K562 (cell line): ENCODE measurements around the gene OPRL1. TPM values are rescaled to one million over a fixed set of nuclear protein-coding genes. Genes with fewer than 3 reads are reported as not detected.

Experiments used
- DACH1 ChIP-seq: fragments of 450-650 bp; IDR thresholded peaks from 2 replicates; pipeline ENCODE4 v1.6.1; 2018; ENCODE audit not compliant: partially characterized antibody
- KDM1A ChIP-seq, 2 experiments: fragments of 450-650 bp; IDR thresholded peaks; 2 replicates each; pipeline ENCODE4 v1.6.1; 2016; ENCODE audit warnings: mild to moderate bottlenecking in 2 of 2
- MED1 ChIP-seq: sonication (generic); formaldehyde crosslinking; IDR thresholded peaks from 2 replicates; pipeline ENCODE4 v1.8.1; 2023; ENCODE audit warnings: missing genetic modification reagents, borderline replicate concordance
- NCOA1 ChIP-seq: fragments of 450-650 bp; IDR thresholded peaks from 2 replicates; pipeline ENCODE4 v1.6.1; 2016; ENCODE audit warnings: low read depth
- NR2C1 ChIP-seq, 2 experiments: fragments of 450-650 bp; IDR thresholded peaks; 2 replicates each; pipeline ENCODE4 v1.6.1; 2017; ENCODE audit warnings: mild to moderate bottlenecking in 2 of 2, antibody characterized with exemption in 1 of 2, inconsistent platforms in 1 of 2, missing compliant biosample characterization in 1 of 2, missing genetic modification characterization in 1 of 2
- NR4A1 ChIP-seq, 2 experiments: fragments of 250-450 bp in 1 of 2; fragments of 450-650 bp in 1 of 2; sonication (Bioruptor Pico) in 1 of 2; IDR thresholded peaks; 2 replicates each; pipeline versions ENCODE4 v1.4.0 to v1.6.1; 2016 to 2020; ENCODE audit warnings: mild to moderate bottlenecking in 2 of 2, missing compliant biosample characterization in 1 of 2, missing genetic modification characterization in 1 of 2, moderate library complexity in 1 of 2
- SMARCE1 ChIP-seq: fragments of 450-650 bp; IDR thresholded peaks from 2 replicates; pipeline ENCODE4 v1.7.1; 2016; ENCODE audit warnings: mild to moderate bottlenecking
- XRCC3 ChIP-seq: fragments of 450-650 bp; IDR thresholded peaks from 2 replicates; pipeline ENCODE4 v1.6.1; 2017; ENCODE audit warnings: mild to moderate bottlenecking, moderate library complexity
- ZFP36 ChIP-seq: fragments of 150-350 bp; IDR thresholded peaks from 2 replicates; pipeline ENCODE4 v1.6.1; 2018; ENCODE audit warnings: low read length, low read depth; ENCODE audit not compliant: partially characterized antibody
- ZNF507 ChIP-seq: conservative IDR thresholded peaks from 2 replicates; pipeline ENCODE4 v1.6.1; 2017; ENCODE audit warnings: missing genetic modification characterization, missing compliant biosample characterization
- ZNF696 ChIP-seq: fragments of 250-450 bp; sonication (Bioruptor Pico); conservative IDR thresholded peaks from 2 replicates; pipeline ENCODE4 v1.4.0; 2020; ENCODE audit warnings: mild to moderate bottlenecking, moderate library complexity
- polyA plus RNA-seq, 8 experiments: library from polyadenylated mRNA; depleted of rRNA in 4 of 8; stranded (reverse) in 5 of 8; unstranded in 3 of 8; fragments of >200 nt; fragmentation: Nextera tagmentation in 2 of 8; fragmentation: Illumina TruSeq in 1 of 8; extraction: Ambion mirVana in 2 of 8; extraction: Trizol in 1 of 8; gene quantifications; 2 replicates each; pipeline versions ENCODE4 v1.2.1 to v1.2.3, GENCODE V29; 2011 to 2014; ENCODE audit warnings: inconsistent platforms in 1 of 8, missing spikeins in 1 of 8
- total RNA-seq, 7 experiments: library from RNA; depleted of rRNA in 6 of 7; stranded (reverse); fragments of >200 nt in 6 of 7; fragmentation: Illumina TruSeq in 2 of 7; extraction: Trizol in 2 of 7; gene quantifications; 2 replicates each; pipeline versions ENCODE4 v1.2.1 to v1.2.3, GENCODE V29; 2011 to 2021; ENCODE audit warnings: low replicate concordance in 1 of 7
- TF ChIP-seq, protein P1 (sequence below), 2 experiments: fragments of 450-650 bp; IDR thresholded peaks; 2 replicates each; pipeline ENCODE4 v1.6.1; 2016; ENCODE audit warnings: mild to moderate bottlenecking in 2 of 2, borderline replicate concordance in 1 of 2, low read depth in 1 of 2, moderate library complexity in 1 of 2
- TF ChIP-seq, protein P2 (sequence below): fragments of 250-450 bp; sonication (Bioruptor Pico); IDR thresholded peaks from 2 replicates; pipeline ENCODE4 v1.8.0; 2022; ENCODE audit warnings: inconsistent platforms
- TF ChIP-seq, protein P3 (sequence below): sonication (generic); formaldehyde crosslinking; IDR thresholded peaks from 2 replicates; pipeline ENCODE4 v1.5.0; 2020; ENCODE audit warnings: missing genetic modification reagents

OPRL1 gene
- total and polyA plus RNA-seq, 9 of the 15 experiments (the other 6 are each of a cell fraction or from before 2014, with no cell fraction given), result 0.06 to 0.33 (median 0.11) TPM; not detected in 2

DNA sequence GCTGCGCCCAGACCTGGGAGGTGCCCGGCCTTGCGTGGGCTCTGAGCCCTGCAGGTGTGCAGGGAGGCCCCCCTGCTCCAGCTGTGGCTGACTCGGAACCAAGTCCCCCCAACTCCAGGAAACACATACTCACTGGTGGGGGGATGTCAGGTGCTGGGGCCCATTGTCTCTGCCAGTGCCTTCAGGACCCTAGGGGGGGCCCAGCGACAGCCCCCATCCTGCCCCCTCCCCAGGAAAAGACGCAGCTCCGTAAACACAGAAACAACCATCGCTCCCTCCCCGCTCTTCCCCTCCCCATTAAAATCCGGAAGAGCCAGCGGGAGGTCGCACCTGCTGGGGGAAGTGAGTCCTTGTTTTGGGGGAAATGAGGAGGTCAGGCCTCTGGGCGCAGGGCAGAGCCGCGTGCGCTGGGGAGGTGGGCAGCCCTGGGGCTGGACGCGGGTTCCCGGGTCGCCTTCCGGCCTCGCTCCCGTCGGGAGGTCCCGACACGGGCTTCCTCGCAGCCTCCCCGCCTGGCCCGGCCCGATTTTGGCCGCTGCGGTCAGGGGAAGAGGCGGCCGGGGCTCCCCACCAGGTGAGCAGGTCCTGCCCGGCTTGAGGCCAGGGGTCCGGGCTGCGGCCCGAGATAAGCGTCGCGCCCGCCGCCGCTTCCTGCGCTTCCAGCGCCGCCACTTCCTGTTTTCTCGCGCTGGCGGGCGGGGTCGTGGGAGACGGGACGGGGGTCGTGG is 37.7 kb upstream of the OPRL1 start (continued):
- TF ChIP-seq, protein P1, sequence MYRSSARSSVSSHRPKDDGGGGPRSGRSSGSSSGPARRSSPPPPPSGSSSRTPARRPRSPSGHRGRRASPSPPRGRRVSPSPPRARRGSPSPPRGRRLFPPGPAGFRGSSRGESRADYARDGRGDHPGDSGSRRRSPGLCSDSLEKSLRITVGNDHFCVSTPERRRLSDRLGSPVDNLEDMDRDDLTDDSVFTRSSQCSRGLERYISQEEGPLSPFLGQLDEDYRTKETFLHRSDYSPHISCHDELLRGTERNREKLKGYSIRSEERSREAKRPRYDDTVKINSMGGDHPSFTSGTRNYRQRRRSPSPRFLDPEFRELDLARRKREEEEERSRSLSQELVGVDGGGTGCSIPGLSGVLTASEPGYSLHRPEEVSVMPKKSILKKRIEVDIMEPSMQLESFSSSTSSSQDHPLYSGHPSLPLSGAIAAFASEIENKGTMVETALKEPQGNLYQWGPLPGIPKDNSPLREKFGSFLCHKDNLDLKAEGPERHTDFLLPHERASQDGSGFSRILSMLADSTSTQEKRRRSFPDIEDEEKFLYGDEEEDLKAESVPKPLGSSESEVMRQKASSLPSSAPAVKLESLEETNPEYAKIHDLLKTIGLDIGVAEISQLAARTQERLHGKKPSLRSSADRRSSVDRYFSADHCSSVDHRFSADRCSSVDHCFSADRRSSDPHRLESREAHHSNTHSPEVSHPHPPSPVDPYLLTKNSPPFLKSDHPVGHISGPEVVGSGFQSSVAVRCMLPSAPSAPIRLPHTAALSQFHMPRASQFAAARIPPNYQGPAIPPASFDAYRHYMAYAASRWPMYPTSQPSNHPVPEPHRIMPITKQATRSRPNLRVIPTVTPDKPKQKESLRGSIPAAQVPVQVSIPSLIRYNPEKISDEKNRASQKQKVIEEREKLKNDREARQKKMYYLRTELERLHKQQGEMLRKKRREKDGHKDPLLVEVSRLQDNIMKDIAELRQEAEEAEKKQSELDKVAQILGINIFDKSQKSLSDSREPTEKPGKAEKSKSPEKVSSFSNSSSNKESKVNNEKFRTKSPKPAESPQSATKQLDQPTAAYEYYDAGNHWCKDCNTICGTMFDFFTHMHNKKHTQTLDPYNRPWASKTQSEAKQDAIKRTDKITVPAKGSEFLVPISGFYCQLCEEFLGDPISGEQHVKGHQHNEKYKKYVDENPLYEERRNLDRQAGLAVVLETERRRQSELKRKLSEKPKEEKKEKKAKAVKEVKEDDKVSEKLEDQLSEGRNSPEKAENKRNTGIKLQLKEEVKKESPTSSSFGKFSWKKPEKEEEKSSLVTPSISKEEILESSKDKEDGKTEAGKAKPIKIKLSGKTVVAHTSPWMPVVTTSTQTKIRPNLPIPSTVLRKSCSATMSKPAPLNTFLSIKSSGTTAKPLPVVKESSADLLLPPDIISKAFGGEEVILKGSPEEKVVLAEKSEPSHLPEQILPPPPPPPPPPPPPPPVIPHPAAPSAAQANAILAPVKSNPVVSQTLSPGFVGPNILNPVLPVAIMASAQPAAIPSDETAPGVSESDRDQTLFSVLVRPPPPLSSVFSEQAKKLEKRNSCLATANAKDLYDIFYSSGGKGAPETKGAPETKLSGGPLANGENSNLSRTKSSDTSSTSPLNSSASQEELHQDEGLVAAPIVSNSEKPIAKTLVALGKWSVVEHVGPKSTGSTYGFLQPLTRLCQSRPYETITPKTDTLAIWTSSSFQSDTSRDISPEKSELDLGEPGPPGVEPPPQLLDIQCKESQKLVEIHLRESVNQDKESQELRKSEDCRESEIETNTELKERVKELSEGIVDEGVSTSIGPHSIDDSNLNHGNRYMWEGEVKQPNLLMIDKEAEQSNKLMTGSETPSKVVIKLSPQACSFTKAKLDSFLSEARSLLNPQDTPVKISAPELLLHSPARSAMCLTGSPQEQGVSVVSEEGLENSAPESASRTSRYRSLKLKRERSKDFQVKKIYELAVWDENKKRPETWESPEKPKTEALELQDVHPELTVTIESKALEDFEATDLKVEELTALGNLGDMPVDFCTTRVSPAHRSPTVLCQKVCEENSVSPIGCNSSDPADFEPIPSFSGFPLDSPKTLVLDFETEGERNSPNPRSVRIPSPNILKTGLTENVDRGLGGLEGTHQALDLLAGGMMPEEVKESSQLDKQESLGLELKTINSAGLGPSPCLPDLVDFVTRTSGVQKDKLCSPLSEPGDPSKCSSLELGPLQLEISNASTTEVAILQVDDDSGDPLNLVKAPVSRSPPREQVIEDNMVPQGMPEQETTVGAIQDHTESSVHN (IDR thresholded peaks at IDR 0.05; ENCODE audit: borderline replicate concordance in 1 of 2, low read depth in 1 of 2), result no peak
- no peak for TF ChIP-seq ZNF507 (tag)
- TF ChIP-seq NR2C1 (IDR thresholded peaks at IDR 0.05), result no peak
- TF ChIP-seq NR2C1 (tag; IDR thresholded peaks at IDR 0.05), result no peak
- TF ChIP-seq MED1, result no peak
- TF ChIP-seq ZNF696 (CRISPR knock-in tag), result no peak
- TF ChIP-seq, protein P2, sequence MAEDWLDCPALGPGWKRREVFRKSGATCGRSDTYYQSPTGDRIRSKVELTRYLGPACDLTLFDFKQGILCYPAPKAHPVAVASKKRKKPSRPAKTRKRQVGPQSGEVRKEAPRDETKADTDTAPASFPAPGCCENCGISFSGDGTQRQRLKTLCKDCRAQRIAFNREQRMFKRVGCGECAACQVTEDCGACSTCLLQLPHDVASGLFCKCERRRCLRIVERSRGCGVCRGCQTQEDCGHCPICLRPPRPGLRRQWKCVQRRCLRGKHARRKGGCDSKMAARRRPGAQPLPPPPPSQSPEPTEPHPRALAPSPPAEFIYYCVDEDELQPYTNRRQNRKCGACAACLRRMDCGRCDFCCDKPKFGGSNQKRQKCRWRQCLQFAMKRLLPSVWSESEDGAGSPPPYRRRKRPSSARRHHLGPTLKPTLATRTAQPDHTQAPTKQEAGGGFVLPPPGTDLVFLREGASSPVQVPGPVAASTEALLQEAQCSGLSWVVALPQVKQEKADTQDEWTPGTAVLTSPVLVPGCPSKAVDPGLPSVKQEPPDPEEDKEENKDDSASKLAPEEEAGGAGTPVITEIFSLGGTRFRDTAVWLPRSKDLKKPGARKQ (CRISPR knock-in tag), result no peak
- TF ChIP-seq NR4A1 (CRISPR knock-in tag; IDR thresholded peaks at IDR 0.05), result no peak
- no peak for TF ChIP-seq NR4A1 (tag; IDR thresholded peaks at IDR 0.05)
- 0 out of 2 replicates have a peak, but pooled peaks have one; percentile 49 for TF ChIP-seq SMARCE1
- TF ChIP-seq KDM1A (IDR thresholded peaks at IDR 0.05), result peak; percentile 48 to 72; a peak in 3 of 4 replicates
- no peak for TF ChIP-seq DACH1
- TF ChIP-seq XRCC3, result no peak
- TF ChIP-seq NCOA1, result no peak
- TF ChIP-seq, protein P3, sequence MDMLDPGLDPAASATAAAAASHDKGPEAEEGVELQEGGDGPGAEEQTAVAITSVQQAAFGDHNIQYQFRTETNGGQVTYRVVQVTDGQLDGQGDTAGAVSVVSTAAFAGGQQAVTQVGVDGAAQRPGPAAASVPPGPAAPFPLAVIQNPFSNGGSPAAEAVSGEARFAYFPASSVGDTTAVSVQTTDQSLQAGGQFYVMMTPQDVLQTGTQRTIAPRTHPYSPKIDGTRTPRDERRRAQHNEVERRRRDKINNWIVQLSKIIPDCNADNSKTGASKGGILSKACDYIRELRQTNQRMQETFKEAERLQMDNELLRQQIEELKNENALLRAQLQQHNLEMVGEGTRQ (CRISPR knock-in tag), result no peak
- TF ChIP-seq ZFP36, result no peak
